ENCODE measurements around the gene KCNQ1OT1.

Gene KCNQ1OT1

GRCh38 chr11:2625183-2625582 lies 74.6 kb downstream of the KCNQ1OT1 start:
- TF ChIP-seq PATZ1 (CRISPR knock-in tag; IDR thresholded peaks at IDR 0.05; ENCODE audit: borderline replicate concordance) (no peak), ESRRG (CRISPR knock-in tag; IDR thresholded peaks at IDR 0.05) (no peak), ISL1 (CRISPR knock-in tag; IDR thresholded peaks at IDR 0.05) (no peak), PPARA (CRISPR knock-in tag; IDR thresholded peaks at IDR 0.05; ENCODE audit: borderline replicate concordance) (no peak), CREB5 (CRISPR knock-in tag; IDR thresholded peaks at IDR 0.05; ENCODE audit: low read depth) (no peak), TSHZ2 (CRISPR knock-in tag; IDR thresholded peaks at IDR 0.05) (no peak)
- ATAC-seq = no peak

GRCh38 chr11:2621894-2622293 lies 77.9 kb downstream of the KCNQ1OT1 start:
- ATAC-seq = no peak
- TF ChIP-seq GLIS3 (CRISPR knock-in tag; IDR thresholded peaks at IDR 0.05) (no peak), OSR1 (CRISPR knock-in tag; IDR thresholded peaks at IDR 0.05) (no peak), RARB (CRISPR knock-in tag; IDR thresholded peaks at IDR 0.05) (no peak), ZFP3 (CRISPR knock-in tag; IDR thresholded peaks at IDR 0.05) (no peak), ZFP30 (CRISPR knock-in tag; IDR thresholded peaks at IDR 0.05) (no peak)

- TF ChIP-seq ZNF565 (CRISPR knock-in tag; conservative IDR thresholded peaks at IDR 0.05; ENCODE audit: low read depth) (no peak), OSR1 (CRISPR knock-in tag; IDR thresholded peaks at IDR 0.05) (no peak)
- no peak for ATAC-seq
Measured at GRCh38 chr11:2612884-2613571, 86.8 kb downstream of the KCNQ1OT1 start.

GRCh38 chr11:2609345-2609744 lies 90.4 kb downstream of the KCNQ1OT1 start:
- TF ChIP-seq ZNF70 (CRISPR knock-in tag; IDR thresholded peaks at IDR 0.05) (no peak), SNAI2 (CRISPR knock-in tag; IDR thresholded peaks at IDR 0.05) (no peak), ZFP3 (CRISPR knock-in tag; IDR thresholded peaks at IDR 0.05) (no peak), ZC3H10 (CRISPR knock-in tag; IDR thresholded peaks at IDR 0.05) (no peak), GLIS3 (CRISPR knock-in tag; IDR thresholded peaks at IDR 0.05) (no peak), OSR1 (CRISPR knock-in tag; IDR thresholded peaks at IDR 0.05) (no peak), TCF4 (CRISPR knock-in tag; IDR thresholded peaks at IDR 0.05; ENCODE audit: borderline replicate concordance) (no peak), RARB (CRISPR knock-in tag; IDR thresholded peaks at IDR 0.05) (no peak), TSHZ2 (CRISPR knock-in tag; IDR thresholded peaks at IDR 0.05) (no peak), ZNF8 (CRISPR knock-in tag; IDR thresholded peaks at IDR 0.05) (no peak), TOX (CRISPR knock-in tag; IDR thresholded peaks at IDR 0.05; ENCODE audit: borderline replicate concordance) (no peak), ZFP30 (CRISPR knock-in tag; IDR thresholded peaks at IDR 0.05) (no peak), PATZ1 (CRISPR knock-in tag; IDR thresholded peaks at IDR 0.05; ENCODE audit: borderline replicate concordance) (no peak)
- ATAC-seq = no peak
